ENCODE measurements around the gene MGME1.

MGME1 gene

DNA sequence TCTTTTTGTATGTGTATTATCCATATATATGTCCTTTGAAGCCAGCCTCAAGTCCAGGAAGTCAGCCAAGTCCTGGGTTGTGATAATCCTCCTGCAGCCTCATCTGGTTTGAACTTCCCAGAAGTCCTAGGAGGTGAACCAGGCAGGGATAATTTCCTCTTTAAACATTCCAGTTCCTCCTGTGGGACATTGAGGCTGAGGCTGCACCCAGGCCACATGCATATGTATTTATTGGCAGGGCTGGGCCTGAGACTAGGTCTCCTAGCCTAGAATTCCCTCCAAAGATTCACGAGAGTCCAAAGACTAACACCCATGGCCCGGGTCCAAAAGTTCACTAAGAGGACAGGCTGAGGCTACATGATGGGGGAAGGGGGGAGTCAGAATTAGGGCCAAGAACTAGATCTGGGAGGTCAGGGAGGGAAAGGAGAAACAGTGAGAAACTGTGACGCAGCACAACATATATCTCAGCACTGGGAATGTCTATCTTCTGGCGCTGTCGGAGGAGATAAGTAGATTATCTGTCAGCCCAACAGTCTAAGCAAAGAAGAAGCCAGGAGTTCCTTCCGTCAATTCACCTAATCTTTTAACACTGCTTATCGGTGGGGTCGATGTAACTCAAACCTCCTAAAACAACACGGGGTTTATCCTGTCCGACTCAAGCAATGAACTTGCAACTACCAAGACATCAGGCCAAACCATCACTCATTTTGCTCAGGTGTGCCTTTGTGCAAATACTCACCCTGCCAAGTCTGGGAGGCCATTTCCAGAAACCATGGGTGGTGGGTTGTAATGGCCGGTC, 43.5 kb upstream of the MGME1 start:
- Histone ChIP-seq H3K9ac (ENCODE audit: low read depth, low read length, poor library complexity, severe bottlenecking) (no peak overlapping the region), H3K36me3 (ENCODE audit: insufficient read depth, low read length) (no peaks in the 10 kb centered on the region), H3K27me3 (ENCODE audit: insufficient read depth, low read length, poor library complexity, severe bottlenecking) (no peaks in the 10 kb centered on the region), H2AFZ (ENCODE audit: low read length) (no peak overlapping the region), H3F3A (ENCODE audit: low read depth) (no peaks in the 10 kb centered on the region), H4K20me1 (ENCODE audit: insufficient read depth, low read length, poor library complexity, severe bottlenecking) (no peaks in the 10 kb centered on the region), H3K4me3 (ENCODE audit: low read length, poor library complexity, severe bottlenecking) (no peak overlapping the region), H3K4me2 (ENCODE audit: low read depth, low read length, poor library complexity, severe bottlenecking) (no peak overlapping the region), H3K79me2 (ENCODE audit: insufficient read depth, low read length) (no peaks in the 10 kb centered on the region), H3K9me3 (ENCODE audit: insufficient read depth, low read depth, low read length) (no peaks in the 10 kb centered on the region), H3K4me1 (ENCODE audit: insufficient read depth, low read length, poor library complexity, severe bottlenecking) (no peaks in the 10 kb centered on the region), H3K9me2 (replicated peaks; ENCODE audit: low read depth, low read length) (no peaks in the 10 kb centered on the region)
- no peak for TF ChIP-seq CTCF (conservative IDR thresholded peaks at IDR 0.05; ENCODE audit: low read length)
- no peak for TF ChIP-seq EZH2phosphoT487 (IDR thresholded peaks at IDR 0.05; ENCODE audit: borderline replicate concordance)

- no peak overlapping the region for H3K4me3 ChIP-seq (ENCODE audit: low read length, poor library complexity, severe bottlenecking)
- H3K36me3 ChIP-seq (ENCODE audit: insufficient read depth, low read length) = no peaks in the 10 kb centered on the region
- H3K27me3 ChIP-seq (ENCODE audit: insufficient read depth, low read length, poor library complexity, severe bottlenecking) = no peaks in the 10 kb centered on the region
- H3K9me3 ChIP-seq (ENCODE audit: insufficient read depth, low read depth, low read length) = no peaks in the 10 kb centered on the region
- TF ChIP-seq EZH2phosphoT487 (IDR thresholded peaks at IDR 0.05; ENCODE audit: borderline replicate concordance) (no peak), CTCF (conservative IDR thresholded peaks at IDR 0.05; ENCODE audit: low read length) (no peak)
- no peak overlapping the region for H3K4me2 ChIP-seq (ENCODE audit: low read depth, low read length, poor library complexity, severe bottlenecking)
- H3F3A ChIP-seq (ENCODE audit: low read depth) = no peaks in the 10 kb centered on the region
- no peaks in the 10 kb centered on the region for H3K9me2 ChIP-seq (replicated peaks; ENCODE audit: low read depth, low read length)
- H3K9ac ChIP-seq (ENCODE audit: low read depth, low read length, poor library complexity, severe bottlenecking) = no peak overlapping the region
- no peak overlapping the region for H2AFZ ChIP-seq (ENCODE audit: low read length)
- no peaks in the 10 kb centered on the region for H3K4me1 ChIP-seq (ENCODE audit: insufficient read depth, low read length, poor library complexity, severe bottlenecking)
- no peaks in the 10 kb centered on the region for H3K79me2 ChIP-seq (ENCODE audit: insufficient read depth, low read length)
- H4K20me1 ChIP-seq (ENCODE audit: insufficient read depth, low read length, poor library complexity, severe bottlenecking) = no peaks in the 10 kb centered on the region
Measured at GRCh38 chr20:17925940-17926300, 42.9 kb upstream of the MGME1 start.

DNA sequence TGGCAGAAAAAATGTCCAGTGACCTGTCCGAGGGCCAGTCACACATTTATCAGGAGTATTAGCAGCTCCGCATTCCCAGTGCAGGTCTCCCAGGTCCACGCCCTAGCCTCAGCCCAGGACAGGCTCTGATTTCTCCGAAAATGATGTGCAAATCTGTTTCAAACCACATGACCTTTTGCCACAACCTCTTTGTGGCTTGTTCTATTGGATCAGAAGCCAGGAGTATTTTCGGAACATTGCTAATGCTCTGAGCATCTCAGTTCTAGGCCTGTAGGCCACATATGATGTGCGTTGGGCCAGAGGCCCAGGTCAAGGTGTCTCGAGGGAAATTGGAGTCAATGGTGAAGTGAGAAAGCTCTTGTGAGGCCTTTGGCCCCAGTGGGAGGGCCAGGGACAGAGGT, 40.6 kb upstream of the MGME1 start:
- H3K9me3 ChIP-seq (ENCODE audit: insufficient read depth, low read depth, low read length) = no peaks in the 10 kb centered on the region
- H2AFZ ChIP-seq (ENCODE audit: low read length) = no peak overlapping the region
- H3F3A ChIP-seq (ENCODE audit: low read depth) = no peaks in the 10 kb centered on the region
- H3K27me3 ChIP-seq (ENCODE audit: insufficient read depth, low read length, poor library complexity, severe bottlenecking) = no peaks in the 10 kb centered on the region
- no peaks in the 10 kb centered on the region for H3K4me1 ChIP-seq (ENCODE audit: insufficient read depth, low read length, poor library complexity, severe bottlenecking)
- H3K9me2 ChIP-seq (replicated peaks; ENCODE audit: low read depth, low read length) = no peaks in the 10 kb centered on the region
- no peak overlapping the region for H3K9ac ChIP-seq (ENCODE audit: low read depth, low read length, poor library complexity, severe bottlenecking)
- H3K79me2 ChIP-seq (ENCODE audit: insufficient read depth, low read length) = no peaks in the 10 kb centered on the region
- no peak overlapping the region for H3K4me2 ChIP-seq (ENCODE audit: low read depth, low read length, poor library complexity, severe bottlenecking)
- TF ChIP-seq EZH2phosphoT487 (IDR thresholded peaks at IDR 0.05; ENCODE audit: borderline replicate concordance) = no peak
- TF ChIP-seq CTCF (conservative IDR thresholded peaks at IDR 0.05; ENCODE audit: low read length) = no peak
- no peaks in the 10 kb centered on the region for H3K36me3 ChIP-seq (ENCODE audit: insufficient read depth, low read length)
- no peaks in the 10 kb centered on the region for H4K20me1 ChIP-seq (ENCODE audit: insufficient read depth, low read length, poor library complexity, severe bottlenecking)
- no peak overlapping the region for H3K4me3 ChIP-seq (ENCODE audit: low read length, poor library complexity, severe bottlenecking)

Measured in Loucy (cell line).